Right atrium auricular region (tissue), 2 donors: ENCODE data around the gene SLC2A5. TPM values are rescaled to one million over a fixed set of nuclear protein-coding genes. Genes with fewer than 3 reads are reported as not detected.

Experiments
- DNase-seq: peaks from one replicate; pipeline ENCODE4 v3.0.0-alpha.2; 2019; ENCODE audit warnings: low spot score
- H3K27ac ChIP-seq, 2 donors: fragments of 200-600 bp; sonication (generic); 1 replicate in 1 of 2; 2 replicates in 1 of 2; pipeline ENCODE4 v1.5.1; 2016 to 2019
- H3K27me3 ChIP-seq, 2 donors: fragments of 200-600 bp; sonication (generic); one replicate each; pipeline versions ENCODE4 v1.5.1 to v1.6.0; 2017 to 2019
- H3K36me3 ChIP-seq: fragments of 200-600 bp; sonication (generic); one replicate; pipeline ENCODE4 v1.5.1; 2016
- H3K4me1 ChIP-seq, 2 donors: fragments of 200-600 bp; sonication (generic); one replicate each; pipeline versions ENCODE4 v1.5.1 to v1.6.0; 2017 to 2019
- H3K4me3 ChIP-seq, 2 donors: fragments of 200-600 bp; sonication (generic); 1 replicate in 1 of 2; 2 replicates in 1 of 2; pipeline ENCODE4 v1.5.1; 2017 to 2019; ENCODE audit warnings: mild to moderate bottlenecking in 1 of 2, moderate library complexity in 1 of 2
- H3K9me3 ChIP-seq, 2 donors: fragments of 200-600 bp; sonication (generic); one replicate each; pipeline ENCODE4 v1.5.1; 2019
- total RNA-seq, 2 donors: library from RNA; depleted of rRNA; stranded (reverse); fragments of >200 nt; gene quantifications; one replicate each; pipeline ENCODE4 v1.1.0, GENCODE V29; 2016
- TF ChIP-seq, protein P1 (sequence below), 2 donors: fragments of 200-600 bp; sonication (generic); IDR thresholded peaks; one replicate each; pipeline ENCODE4 v1.5.1; 2019; ENCODE audit warnings: antibody characterized with exemption in 2 of 2

Gene SLC2A5
- total RNA-seq, 2 donors from 2014 or later = 0.26 to 0.94 TPM

DNA sequence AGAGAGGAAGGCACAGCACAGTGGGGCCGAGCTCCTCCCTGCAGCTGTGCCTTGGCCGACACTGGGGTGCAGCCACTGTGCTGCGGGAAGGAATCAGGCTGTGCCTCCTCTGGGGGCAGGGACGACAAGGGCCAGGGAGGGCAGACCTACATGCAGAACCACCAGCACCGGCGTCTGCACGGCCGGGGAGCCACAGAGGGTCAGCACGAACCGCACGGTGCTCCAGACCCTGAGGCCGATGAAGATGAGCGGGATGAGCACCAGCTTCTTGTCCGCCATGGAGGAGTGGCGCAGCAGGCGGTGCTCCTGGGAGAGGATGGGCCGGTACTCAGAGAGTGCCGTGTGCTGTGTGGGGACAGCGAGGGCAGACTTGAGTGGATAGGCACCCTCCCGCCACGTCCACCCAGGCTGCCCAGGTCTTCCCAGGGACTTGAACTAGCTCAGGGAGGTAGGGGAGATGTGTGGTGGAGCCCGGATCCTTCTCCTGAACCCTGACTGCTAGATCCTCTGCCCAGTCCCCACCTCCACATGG lies 36.0 kb upstream of the SLC2A5 start:
- TF ChIP-seq, protein P1, sequence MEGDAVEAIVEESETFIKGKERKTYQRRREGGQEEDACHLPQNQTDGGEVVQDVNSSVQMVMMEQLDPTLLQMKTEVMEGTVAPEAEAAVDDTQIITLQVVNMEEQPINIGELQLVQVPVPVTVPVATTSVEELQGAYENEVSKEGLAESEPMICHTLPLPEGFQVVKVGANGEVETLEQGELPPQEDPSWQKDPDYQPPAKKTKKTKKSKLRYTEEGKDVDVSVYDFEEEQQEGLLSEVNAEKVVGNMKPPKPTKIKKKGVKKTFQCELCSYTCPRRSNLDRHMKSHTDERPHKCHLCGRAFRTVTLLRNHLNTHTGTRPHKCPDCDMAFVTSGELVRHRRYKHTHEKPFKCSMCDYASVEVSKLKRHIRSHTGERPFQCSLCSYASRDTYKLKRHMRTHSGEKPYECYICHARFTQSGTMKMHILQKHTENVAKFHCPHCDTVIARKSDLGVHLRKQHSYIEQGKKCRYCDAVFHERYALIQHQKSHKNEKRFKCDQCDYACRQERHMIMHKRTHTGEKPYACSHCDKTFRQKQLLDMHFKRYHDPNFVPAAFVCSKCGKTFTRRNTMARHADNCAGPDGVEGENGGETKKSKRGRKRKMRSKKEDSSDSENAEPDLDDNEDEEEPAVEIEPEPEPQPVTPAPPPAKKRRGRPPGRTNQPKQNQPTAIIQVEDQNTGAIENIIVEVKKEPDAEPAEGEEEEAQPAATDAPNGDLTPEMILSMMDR (IDR thresholded peaks at IDR 0.05) = no peak
- DNase-seq = no peak
- Histone ChIP-seq H3K27me3 (no peaks in the 10 kb centered on the region), H3K27ac (no peak overlapping the region), H3K36me3 (peaks cover 34% of the 10 kb centered on the region), H3K4me1 (peaks cover 0 to under 1% of the 10 kb centered on the region in 2 donors), H3K9me3 (no peaks in the 10 kb centered on the region), H3K4me3 (no peak overlapping the region)

DNA sequence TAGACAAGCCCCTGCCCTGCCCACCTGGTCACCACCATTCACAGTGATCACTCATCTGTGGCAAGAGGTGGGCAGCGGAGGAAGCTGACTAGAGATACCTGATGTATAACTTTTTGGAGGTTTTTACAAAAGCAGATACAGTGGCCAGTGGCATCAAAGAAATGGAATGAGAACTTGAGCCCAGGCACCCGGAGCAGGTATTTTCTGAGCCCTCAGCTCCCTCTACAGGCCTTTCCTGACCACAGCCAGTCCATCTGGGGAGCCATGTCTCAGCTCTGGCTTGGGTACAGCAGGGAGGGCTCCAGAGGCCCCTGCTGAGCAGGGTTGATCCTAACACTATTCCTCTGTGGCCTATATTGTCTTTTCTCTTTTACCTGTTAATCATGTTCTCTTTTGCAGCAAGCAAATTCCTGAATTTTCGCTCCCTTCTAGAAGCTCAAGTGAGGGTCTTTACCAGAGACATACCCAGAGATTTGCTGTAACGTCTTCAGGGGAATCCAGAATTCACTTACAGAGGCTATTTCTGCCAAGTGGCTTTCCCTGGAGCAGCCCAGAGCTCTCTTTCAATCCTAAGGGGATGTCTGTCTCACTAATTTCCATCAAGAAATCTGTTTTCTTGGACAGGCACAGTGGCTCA lies 32.2 kb upstream of the SLC2A5 start:
- Histone ChIP-seq H3K27ac (no peak overlapping the region), H3K4me3 (no peak overlapping the region), H3K4me1 (no peaks in the 10 kb centered on the region), H3K9me3 (no peaks in the 10 kb centered on the region), H3K27me3 (no peaks in the 10 kb centered on the region), H3K36me3 (peaks cover 34% of the 10 kb centered on the region)
- DNase-seq = no peak
- TF ChIP-seq, protein P1 (IDR thresholded peaks at IDR 0.05) = peak in 1 of 2 donors; percentile 65

DNA sequence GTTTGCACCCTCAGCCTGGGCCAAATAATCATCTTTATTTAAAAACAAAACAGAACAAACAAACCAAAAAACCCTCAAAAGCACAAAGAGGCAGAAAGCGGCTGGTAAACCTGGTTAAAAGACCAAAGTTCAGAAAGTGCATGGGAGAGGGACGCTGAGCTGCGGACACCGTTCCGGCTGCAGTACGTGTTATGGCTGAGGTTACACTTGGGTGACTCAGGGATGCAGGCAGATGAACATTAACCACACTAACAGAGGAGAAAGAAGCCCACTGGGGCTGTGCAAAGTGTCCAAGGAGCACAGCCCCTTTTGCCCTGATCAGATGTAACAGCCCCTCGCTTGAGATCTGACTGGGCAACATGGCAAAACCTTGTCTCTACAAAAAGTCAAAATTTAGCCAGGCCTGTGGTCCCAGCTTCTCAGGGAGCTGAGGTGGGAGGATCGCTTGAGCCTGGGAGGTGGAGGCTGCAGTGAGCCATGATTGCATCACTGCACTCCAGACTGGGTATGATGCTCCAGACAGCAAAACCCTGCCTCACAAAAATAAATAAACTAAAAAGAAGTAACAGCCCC lies 31.1 kb upstream of the SLC2A5 start:
- TF ChIP-seq, protein P1 (IDR thresholded peaks at IDR 0.05) = no peak
- Histone ChIP-seq H3K36me3 (peaks cover 32% of the 10 kb centered on the region), H3K27me3 (no peaks in the 10 kb centered on the region), H3K27ac (no peak overlapping the region), H3K4me3 (no peak overlapping the region), H3K4me1 (no peaks in the 10 kb centered on the region), H3K9me3 (peaks cover 0 to 5% of the 10 kb centered on the region in 2 donors)
- no peak for DNase-seq

DNA sequence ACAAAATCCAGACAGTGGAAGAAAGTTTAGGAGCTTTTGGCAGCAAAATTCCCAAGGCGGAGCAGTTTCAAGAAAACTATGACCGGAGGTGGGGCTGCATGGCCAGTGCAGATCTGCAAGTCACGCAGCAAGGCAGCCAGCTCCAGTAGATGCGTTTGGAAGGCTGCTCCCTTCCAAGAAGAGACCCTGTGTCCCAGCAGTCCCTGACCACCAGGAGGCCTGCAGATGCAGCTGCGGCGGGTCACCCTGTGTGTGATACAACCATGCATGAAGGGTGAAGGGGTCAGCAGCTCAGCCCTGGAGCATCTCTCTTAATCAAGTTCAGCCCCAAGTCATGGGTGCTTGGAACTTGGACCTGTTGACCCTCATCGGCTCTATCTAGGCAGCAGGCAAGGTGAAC lies 30.1 kb upstream of the SLC2A5 start:
- H3K4me3 ChIP-seq = no peak overlapping the region
- peaks cover 0 to 5% of the 10 kb centered on the region in 2 donors for H3K9me3 ChIP-seq
- DNase-seq = no peak
- no peaks in the 10 kb centered on the region for H3K4me1 ChIP-seq
- TF ChIP-seq, protein P1 (IDR thresholded peaks at IDR 0.05) = no peak
- H3K36me3 ChIP-seq = peaks cover 27% of the 10 kb centered on the region
- no peak overlapping the region for H3K27ac ChIP-seq
- H3K27me3 ChIP-seq = no peaks in the 10 kb centered on the region

DNA sequence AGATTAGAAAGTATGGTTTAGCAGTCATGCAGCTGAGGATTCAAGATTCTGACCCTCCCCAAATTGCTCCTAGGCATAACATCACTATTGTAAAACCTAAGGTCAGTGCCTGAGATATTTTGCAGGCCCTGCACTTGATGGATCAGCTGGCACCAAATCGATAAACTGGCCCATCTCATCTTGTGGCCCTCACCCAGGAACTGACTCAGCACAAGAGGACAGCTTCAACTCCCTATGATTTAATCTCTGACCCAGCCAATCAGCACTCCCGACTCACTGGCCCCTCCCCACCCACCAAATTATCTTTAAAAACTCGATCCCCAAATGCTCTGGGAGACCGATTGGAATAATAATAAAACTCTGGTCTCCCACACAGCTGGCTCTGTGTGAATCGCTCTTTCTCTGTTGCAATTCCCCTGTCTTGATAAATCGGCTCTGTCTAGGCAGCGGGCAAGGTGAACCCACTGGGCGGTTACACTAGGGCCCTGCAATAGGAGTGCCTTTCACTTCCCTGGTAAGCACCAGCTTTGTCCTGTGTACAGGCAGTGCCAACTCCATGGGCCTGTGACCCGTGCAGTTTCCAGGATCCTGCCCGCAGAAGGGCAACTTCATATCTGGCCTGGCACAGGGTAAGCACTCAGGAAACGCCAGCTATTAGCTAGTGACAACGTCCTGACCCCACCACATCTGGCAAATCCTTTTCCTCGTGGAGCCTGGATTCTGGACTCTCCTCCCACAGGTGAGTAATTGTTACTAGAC lies 28.7 kb upstream of the SLC2A5 start:
- peaks cover 0 to 5% of the 10 kb centered on the region in 2 donors for H3K9me3 ChIP-seq
- H3K36me3 ChIP-seq = peaks cover 13% of the 10 kb centered on the region
- TF ChIP-seq, protein P1 (IDR thresholded peaks at IDR 0.05) = no peak
- no peaks in the 10 kb centered on the region for H3K27me3 ChIP-seq
- H3K4me1 ChIP-seq = no peaks in the 10 kb centered on the region
- DNase-seq = no peak
- H3K27ac ChIP-seq = no peak overlapping the region
- H3K4me3 ChIP-seq = no peak overlapping the region
